K562 (cell line): Measurements from ENCODE around the gene NEIL1. TPM values are rescaled to one million over a fixed set of nuclear protein-coding genes. Genes with fewer than 3 reads are reported as not detected.

Experiments
- BRD4 ChIP-seq: fragments of 200-600 bp; sonication (generic); IDR thresholded peaks from 2 replicates; pipeline ENCODE4 v1.6.1; 2017; ENCODE audit warnings: inconsistent platforms
- CBX8 ChIP-seq: fragments of 200-600 bp; sonication (generic); IDR thresholded peaks from 2 replicates; pipeline ENCODE4 v1.6.1; 2012; ENCODE audit warnings: borderline replicate concordance, mixed run types, low read depth, mild to moderate bottlenecking, moderate library complexity, mixed read lengths, low read length, control low read depth, inconsistent platforms; ENCODE audit not compliant: poor library complexity, severe bottlenecking; ENCODE audit errors: extremely low read depth
- KDM5B ChIP-seq: fragments of 200-600 bp; sonication (generic); IDR thresholded peaks from 2 replicates; pipeline ENCODE4 v1.6.1; 2012; ENCODE audit warnings: low read depth, mild to moderate bottlenecking, moderate library complexity, low read length, control low read depth, inconsistent platforms; ENCODE audit not compliant: insufficient replicate concordance
- MAZ ChIP-seq, 2 experiments: fragments of 450-650 bp in 1 of 2; sonication (generic) in 1 of 2; formaldehyde crosslinking; IDR thresholded peaks in 1 of 2; conservative IDR thresholded peaks in 1 of 2; 2 replicates each; pipeline versions ENCODE4 v1.4.0 to v1.5.0; 2020; ENCODE audit warnings: mild to moderate bottlenecking in 1 of 2, missing genetic modification reagents in 1 of 2
- NFE2L1 ChIP-seq: fragments of 450-650 bp; IDR thresholded peaks from 2 replicates; pipeline ENCODE4 v1.6.1; 2016; ENCODE audit warnings: missing genetic modification characterization, low read depth, mild to moderate bottlenecking, missing compliant biosample characterization, moderate library complexity, borderline replicate concordance
- PHF8 ChIP-seq: fragments of 200-600 bp; sonication (generic); IDR thresholded peaks from 2 replicates; pipeline ENCODE4 v1.6.1; 2012; ENCODE audit warnings: mixed run types, mild to moderate bottlenecking, inconsistent platforms, low read length, moderate library complexity, borderline replicate concordance
- RBM39 ChIP-seq: fragments of 200-400 bp; formaldehyde crosslinking; optimal IDR thresholded peaks from 2 replicates; pipeline ENCODE3; 2018; ENCODE audit warnings: low read depth, low read length
- ZBTB40 ChIP-seq, 2 experiments: fragments of 450-650 bp in 1 of 2; sonication (generic) in 1 of 2; formaldehyde crosslinking in 1 of 2; IDR thresholded peaks; 2 replicates each; pipeline versions ENCODE4 v1.7.1 to v1.9.0; 2016 to 2022; ENCODE audit warnings: inconsistent platforms in 1 of 2, mild to moderate bottlenecking in 1 of 2, missing genetic modification reagents in 1 of 2
- ZBTB8A ChIP-seq: fragments of 450-650 bp; IDR thresholded peaks from 2 replicates; pipeline ENCODE4 v1.6.1; 2018; ENCODE audit warnings: mild to moderate bottlenecking, moderate library complexity; ENCODE audit not compliant: partially characterized antibody
- ZNF175 ChIP-seq: fragments of 200-800 bp; sonication (Bioruptor generic); IDR thresholded peaks from 2 replicates; pipeline ENCODE4 v1.6.1; 2016; ENCODE audit warnings: low read depth, mild to moderate bottlenecking, missing genetic modification characterization, missing compliant biosample characterization
- polyA plus RNA-seq, 8 experiments: library from polyadenylated mRNA; depleted of rRNA in 4 of 8; stranded (reverse) in 5 of 8; unstranded in 3 of 8; fragments of >200 nt; fragmentation: Nextera tagmentation in 2 of 8; fragmentation: Illumina TruSeq in 1 of 8; extraction: Ambion mirVana in 2 of 8; extraction: Trizol in 1 of 8; gene quantifications; 2 replicates each; pipeline versions ENCODE4 v1.2.1 to v1.2.3, GENCODE V29; 2011 to 2014; ENCODE audit warnings: inconsistent platforms in 1 of 8, missing spikeins in 1 of 8
- total RNA-seq, 7 experiments: library from RNA; depleted of rRNA in 6 of 7; stranded (reverse); fragments of >200 nt in 6 of 7; fragmentation: Illumina TruSeq in 2 of 7; extraction: Trizol in 2 of 7; gene quantifications; 2 replicates each; pipeline versions ENCODE4 v1.2.1 to v1.2.3, GENCODE V29; 2011 to 2021; ENCODE audit warnings: low replicate concordance in 1 of 7
- TF ChIP-seq, protein P1 (sequence below), 2 experiments: fragments of 450-650 bp; IDR thresholded peaks; 2 replicates each; pipeline ENCODE4 v1.6.1; 2018; ENCODE audit warnings: mild to moderate bottlenecking in 2 of 2, low read depth in 1 of 2; ENCODE audit not compliant: partially characterized antibody in 2 of 2

NEIL1 gene
- total and polyA plus RNA-seq, 9 of the 15 experiments (the other 6 are each of a cell fraction or from before 2014, with no cell fraction given), result 0.14 to 4.3 (median 2.4) TPM

- TF ChIP-seq, protein P1, sequence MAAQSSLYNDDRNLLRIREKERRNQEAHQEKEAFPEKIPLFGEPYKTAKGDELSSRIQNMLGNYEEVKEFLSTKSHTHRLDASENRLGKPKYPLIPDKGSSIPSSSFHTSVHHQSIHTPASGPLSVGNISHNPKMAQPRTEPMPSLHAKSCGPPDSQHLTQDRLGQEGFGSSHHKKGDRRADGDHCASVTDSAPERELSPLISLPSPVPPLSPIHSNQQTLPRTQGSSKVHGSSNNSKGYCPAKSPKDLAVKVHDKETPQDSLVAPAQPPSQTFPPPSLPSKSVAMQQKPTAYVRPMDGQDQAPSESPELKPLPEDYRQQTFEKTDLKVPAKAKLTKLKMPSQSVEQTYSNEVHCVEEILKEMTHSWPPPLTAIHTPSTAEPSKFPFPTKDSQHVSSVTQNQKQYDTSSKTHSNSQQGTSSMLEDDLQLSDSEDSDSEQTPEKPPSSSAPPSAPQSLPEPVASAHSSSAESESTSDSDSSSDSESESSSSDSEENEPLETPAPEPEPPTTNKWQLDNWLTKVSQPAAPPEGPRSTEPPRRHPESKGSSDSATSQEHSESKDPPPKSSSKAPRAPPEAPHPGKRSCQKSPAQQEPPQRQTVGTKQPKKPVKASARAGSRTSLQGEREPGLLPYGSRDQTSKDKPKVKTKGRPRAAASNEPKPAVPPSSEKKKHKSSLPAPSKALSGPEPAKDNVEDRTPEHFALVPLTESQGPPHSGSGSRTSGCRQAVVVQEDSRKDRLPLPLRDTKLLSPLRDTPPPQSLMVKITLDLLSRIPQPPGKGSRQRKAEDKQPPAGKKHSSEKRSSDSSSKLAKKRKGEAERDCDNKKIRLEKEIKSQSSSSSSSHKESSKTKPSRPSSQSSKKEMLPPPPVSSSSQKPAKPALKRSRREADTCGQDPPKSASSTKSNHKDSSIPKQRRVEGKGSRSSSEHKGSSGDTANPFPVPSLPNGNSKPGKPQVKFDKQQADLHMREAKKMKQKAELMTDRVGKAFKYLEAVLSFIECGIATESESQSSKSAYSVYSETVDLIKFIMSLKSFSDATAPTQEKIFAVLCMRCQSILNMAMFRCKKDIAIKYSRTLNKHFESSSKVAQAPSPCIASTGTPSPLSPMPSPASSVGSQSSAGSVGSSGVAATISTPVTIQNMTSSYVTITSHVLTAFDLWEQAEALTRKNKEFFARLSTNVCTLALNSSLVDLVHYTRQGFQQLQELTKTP (IDR thresholded peaks at IDR 0.05; ENCODE audit: low read depth in 1 of 2, partially characterized antibody in 2 of 2), result peak in 1 of 2 experiments; percentile 66
- TF ChIP-seq PHF8 (peak; percentile 46; the same call in 1 of the 2 replicates), BRD4 (no peak), NFE2L1 (tag) (no peak), ZBTB8A (no peak), RBM39 (no peak), MAZ (CRISPR knock-in tag; conservative IDR thresholded peaks at IDR 0.05 in 1 of 2, IDR thresholded peaks at IDR 0.05 in 1 of 2) (peak in 1 of 2 experiments; percentile 38; a peak in 2 of 4 replicates), CBX8 (no peak), ZNF175 (no peak), KDM5B (peak; percentile 24), ZBTB40 (IDR thresholded peaks at IDR 0.05) (peak; percentile 65), ZBTB40 (CRISPR knock-in tag; IDR thresholded peaks at IDR 0.05) (no peak)
Measured at GRCh38 chr15:75347222-75348033, 589 bp downstream of the NEIL1 start (continued).
